Caki2 (cell line): ENCODE results near the gene LRFN2. TPM values are rescaled to one million over a fixed set of nuclear protein-coding genes. Genes with fewer than 3 reads are reported as not detected.

Experiments
- DNase-seq: peaks from one replicate; pipeline ENCODE4 v3.0.0-alpha.2; 2015; ENCODE audit warnings: low read depth
- in situ Hi-C: cut with HindIII; loops from 2 replicates; pipeline ENCODE4 v1.10.0; 2016; ENCODE audit warnings: low sequenced_read_pairs, low pct_unique_long_range_greater_than_20kb, mixed read lengths
- total RNA-seq: library from RNA; depleted of rRNA; stranded (reverse); fragments of >200 nt; shearing (Covaris generic); gene quantifications from 2 replicates; pipeline ENCODE4 v1.2.3, GENCODE V29; 2014; ENCODE audit warnings: low replicate concordance

Gene LRFN2
- total RNA-seq, 1 experiment from 2014 or later, result not detected

DNA sequence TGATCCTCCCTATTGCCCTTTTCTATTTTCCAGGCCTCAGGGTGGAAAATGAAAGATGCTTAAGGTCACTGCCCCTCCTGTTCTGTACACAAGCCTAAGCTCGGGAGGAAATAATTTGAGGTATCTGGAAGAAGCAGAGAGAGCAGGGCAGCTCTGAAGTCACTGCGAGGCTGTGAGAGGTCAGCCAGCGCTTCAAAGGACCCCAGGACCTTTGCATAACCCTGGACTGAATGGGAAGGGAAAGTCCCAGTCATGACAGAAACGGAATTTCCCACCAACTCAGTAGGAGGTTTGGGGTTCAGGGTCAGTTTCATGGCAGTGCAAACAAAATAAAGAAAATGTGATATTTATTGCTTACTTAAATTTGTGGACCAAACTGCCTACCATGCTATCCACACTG lies 58.1 kb downstream of the LRFN2 start:
- DNase-seq, result no peak

DNA sequence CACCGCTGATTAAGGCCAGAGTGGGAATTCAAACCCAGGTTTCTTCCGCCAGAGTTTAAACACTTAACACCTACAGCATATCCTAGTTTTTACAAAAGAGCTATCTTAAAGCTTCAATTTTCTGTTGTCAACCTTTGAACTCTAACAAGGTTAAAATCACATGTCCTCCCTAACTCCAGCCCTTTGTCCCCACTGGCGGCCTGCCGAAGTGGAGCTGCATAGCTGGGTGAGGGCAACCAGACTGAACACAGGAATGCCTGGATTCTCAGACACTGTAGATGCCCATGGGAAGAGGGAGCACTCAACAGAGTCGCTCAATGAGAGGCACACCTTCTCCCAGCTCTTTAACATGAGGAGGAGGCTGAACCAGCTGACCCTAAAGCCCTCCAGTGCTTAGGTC lies 59.1 kb downstream of the LRFN2 start:
- in situ Hi-C loops, result no loop called here
- DNase-seq, result no peak

More for the DNA sequence above, 58.1 kb downstream of the LRFN2 start:
- in situ Hi-C loops, result no loop called here

DNA sequence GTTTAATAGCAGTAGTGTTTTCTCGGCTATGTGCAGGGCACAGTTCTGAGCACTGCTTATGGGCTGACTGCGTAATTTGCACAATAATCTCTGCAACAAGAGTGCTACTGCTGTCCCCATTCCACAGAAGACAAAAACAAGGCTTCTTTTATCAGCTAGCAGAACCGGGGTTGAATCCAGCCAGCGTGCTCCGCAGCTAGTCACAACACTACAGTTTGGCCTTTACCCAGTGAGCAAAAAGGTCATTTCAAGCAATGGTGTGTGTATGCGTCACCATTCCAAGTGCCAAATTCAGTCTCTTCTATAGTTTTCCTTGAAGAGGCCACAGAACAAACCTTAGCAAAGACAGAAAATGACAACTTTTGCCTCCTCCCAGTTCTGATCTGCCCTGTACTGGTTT lies 61.1 kb downstream of the LRFN2 start:
- no peak for DNase-seq
- in situ Hi-C loops, result no loop called here

DNA sequence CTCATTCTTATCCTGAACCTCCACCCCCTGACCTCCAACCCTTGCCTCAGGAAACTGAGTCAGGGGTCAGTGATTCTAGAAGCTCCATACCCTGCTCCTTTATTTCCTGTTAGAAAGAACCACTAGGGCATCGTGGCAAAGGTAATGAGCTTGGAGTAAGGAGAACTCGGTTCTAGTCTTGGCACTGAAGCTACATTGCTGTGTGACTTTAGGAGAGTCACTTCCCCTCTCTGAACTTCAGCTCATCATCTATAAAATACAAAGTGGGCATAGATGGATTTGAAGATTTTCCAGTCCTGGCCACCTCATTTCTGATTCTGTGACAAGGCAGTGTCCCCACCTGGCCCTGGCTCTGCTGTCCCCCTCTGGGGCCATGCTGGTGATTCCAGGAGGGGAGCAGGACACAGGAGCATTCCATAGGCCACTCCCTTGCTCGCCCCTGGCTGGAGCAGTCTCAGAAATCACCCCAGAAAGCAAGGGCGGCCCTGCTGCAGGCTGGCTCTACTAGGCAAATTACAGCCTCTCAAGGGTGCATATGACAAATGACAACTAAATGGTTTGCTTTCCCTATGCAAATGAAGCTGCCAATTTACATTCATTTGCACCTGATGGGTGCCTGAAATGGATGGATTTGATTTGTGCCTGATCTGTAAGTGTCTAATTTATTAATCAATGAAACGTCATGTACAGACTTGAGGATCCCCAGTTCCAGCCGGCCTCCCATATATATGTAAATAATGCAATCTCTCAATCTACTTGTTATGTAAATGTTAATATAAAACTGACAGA lies 62.2 kb downstream of the LRFN2 start:
- DNase-seq, result no peak
- in situ Hi-C loops, result no loop called here

DNA sequence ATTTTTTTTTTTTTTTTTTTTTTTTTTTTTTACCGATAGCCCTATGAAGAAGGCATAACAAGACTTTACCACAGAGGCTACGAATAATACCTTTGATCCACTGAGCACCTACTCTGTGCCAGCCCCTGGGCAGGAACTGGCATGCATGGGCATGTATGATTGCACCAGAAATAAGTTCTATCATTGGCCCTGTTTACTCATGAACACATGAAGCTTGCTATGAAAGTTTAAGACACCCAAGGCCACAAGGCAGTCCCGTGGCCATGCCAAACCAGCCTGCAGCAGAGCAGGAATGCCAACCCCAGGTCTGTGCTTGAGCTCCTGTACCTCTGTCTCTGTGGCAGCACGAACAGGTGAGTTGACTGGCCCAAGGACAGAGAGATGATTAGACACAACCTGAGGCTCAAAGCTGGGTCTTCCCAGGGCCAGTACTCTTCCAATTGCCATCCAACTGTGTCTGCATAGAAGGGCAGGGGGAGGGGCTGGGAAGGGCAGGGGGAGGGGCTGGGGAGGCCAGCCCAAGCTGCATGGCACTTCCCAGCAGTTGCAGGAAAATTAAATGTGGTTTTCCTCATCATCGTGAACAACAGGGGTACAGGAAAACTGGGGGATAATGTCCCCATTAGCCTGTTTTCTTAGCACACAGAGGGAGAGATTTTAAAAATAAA lies 63.5 kb downstream of the LRFN2 start:
- in situ Hi-C loops, result no loop called here

DNA sequence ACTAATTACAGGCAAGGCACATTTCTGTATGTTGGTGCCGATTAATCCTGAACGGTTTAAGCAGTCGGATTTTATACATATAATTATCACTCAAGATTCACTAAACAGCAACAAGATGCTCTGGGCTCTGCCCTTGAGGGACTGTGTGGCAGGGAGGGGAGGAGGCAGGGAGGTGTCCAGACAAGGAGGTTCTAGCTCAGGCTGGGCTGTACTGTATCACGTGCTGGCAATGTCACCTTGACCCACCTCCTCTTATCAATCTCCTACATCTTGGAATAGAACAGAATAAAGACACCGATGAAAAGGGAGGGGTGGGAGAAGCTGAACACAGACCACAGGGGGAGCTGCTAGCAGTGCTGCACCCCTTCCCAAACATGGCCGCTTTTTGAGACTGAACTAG lies 65.7 kb downstream of the LRFN2 start:
- no peak for DNase-seq
- in situ Hi-C loops, result no loop called here

More for the DNA sequence above, 63.5 kb downstream of the LRFN2 start:
- no peak for DNase-seq

DNA sequence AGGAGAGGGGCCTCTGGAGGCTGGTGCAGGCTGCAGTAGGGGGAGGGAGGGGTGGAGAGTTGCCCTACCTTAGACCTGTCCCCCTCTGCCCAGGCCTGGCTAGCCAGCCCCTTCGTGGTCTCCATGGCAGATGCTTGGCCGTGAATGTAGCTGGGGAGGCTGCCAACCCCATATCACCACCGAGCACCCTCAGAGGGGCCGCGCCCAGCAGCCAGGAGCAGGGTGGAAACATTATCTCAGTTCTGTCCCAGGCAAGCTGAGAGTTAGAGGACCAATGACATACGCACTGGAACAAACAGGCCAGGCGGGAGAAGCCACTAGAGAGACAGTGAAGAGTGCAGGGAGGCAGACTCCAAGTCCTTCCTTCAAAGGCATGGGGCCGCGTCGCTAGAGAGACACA lies 66.5 kb downstream of the LRFN2 start:
- no peak for DNase-seq
- in situ Hi-C loops, result no loop called here

DNA sequence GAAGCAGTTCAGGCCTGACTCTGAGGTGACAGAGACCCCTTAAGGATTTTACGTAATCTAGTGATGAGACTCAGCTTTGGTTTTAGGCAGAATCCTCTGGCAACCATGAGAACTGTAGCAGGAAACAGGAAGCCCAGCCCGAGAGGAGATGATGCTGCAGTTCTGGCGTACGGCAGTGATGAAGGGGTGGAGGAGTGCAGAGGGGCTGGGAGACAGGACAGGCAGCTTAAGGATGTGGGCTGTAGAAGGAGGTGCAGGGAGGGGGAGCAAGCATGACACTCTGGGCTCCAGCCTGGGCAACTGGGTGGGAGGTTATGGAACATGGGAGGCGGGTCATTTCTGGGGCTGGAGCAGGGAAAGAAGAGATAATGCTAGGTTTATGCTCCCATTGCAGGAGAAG lies 67.1 kb downstream of the LRFN2 start:
- DNase-seq, result no peak
- in situ Hi-C loops, result no loop called here

DNA sequence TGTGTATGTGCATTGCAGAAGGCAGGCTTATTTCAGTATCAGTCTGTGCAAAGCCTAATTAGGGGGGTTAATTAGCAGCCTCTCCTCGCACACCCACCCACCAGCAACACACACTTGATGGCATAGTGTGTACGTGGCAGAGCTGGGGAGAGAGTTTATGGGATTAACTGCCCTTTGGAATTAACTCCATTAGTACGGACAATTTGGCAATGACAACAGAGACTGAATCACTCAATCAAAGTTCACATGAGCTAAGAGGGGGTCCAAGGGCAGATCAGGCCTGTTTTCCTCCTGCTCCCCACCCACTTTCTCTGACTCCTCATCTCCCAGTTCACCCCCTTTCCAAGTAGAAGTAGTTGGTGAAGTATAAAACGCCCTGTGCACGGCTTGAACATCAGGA lies 69.5 kb downstream of the LRFN2 start:
- no peak for DNase-seq
- in situ Hi-C loops, result no loop called here

DNA sequence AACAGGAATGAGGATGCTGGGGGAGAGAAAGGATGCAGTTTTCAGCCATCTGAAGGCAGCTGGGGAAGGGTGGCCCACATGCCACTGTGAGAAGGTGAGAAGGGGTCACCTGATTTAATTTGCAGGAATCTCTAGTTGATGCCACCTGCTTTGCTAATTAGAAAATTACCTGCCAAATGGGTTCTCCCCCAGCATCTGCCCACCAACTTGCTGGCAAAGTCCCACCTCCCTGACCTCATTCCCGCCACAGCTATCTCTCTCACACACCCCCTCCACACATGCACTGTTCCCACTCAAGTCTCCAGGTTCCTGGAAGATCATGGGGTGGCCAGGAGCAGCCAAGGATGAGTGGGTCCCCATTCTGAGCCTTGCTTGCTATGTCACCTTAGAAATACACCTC lies 70.7 kb downstream of the LRFN2 start:
- no peak for DNase-seq
- in situ Hi-C loops, result no loop called here

DNA sequence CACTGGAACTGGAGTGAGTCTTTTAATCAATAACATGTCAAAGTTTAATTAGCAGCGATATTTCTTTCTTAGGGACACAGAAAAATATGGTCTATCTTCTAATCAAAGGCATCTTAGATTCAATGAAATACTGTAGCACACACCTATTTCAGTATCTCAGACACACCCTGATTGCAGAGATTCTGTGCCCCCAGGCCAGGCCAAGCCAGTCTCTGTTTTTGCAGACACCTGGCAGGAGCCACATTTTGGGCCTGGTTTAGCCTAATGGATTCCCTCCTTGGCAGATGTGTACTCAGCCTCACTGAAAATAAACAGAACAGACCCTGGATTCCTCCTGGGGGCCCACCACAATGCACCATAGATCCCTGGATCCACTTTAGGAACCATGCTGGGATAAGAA lies 74.8 kb downstream of the LRFN2 start:
- in situ Hi-C loops, result no loop called here
- DNase-seq, result no peak

DNA sequence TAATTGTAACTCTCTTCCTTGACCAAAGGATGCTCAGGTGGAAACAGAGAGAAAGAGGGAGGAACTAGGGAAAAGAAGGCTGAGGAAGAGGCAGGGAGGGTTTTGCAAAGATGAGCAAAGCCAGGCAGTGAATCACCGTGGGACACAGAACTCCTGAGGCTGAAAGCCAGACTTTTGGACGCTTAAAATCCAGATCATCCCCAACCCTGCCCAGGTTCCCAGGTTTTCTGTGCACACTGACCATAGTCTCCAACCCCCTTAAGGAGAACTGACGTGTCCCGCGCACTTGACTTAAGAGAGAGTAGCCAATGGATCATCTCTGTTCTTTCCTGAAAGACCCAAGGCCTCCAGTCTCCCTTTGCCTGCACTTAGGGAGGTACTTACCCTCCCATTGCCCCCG lies 75.3 kb downstream of the LRFN2 start:
- DNase-seq, result no peak
- in situ Hi-C loops, result no loop called here

DNA sequence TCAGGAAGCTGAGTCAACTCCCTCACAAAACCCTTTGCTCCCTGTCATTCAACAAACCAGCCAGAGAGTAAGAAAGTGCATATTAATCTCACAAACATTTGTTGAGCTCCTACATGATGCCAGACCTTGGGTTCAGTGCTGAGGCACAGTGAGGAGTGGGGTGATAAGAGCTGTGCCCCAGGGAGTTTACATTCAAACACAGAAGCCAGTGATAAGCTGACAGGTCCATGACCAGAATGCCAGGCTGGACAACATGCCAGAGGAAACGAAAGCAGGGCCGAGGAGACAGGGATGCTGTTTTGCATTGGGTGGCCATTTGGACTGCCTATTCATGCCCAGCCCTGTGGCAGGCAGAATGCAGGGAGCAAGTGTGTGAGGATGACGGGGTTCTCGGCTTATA lies 76.7 kb downstream of the LRFN2 start:
- in situ Hi-C loops, result no loop called here
- DNase-seq, result no peak

DNA sequence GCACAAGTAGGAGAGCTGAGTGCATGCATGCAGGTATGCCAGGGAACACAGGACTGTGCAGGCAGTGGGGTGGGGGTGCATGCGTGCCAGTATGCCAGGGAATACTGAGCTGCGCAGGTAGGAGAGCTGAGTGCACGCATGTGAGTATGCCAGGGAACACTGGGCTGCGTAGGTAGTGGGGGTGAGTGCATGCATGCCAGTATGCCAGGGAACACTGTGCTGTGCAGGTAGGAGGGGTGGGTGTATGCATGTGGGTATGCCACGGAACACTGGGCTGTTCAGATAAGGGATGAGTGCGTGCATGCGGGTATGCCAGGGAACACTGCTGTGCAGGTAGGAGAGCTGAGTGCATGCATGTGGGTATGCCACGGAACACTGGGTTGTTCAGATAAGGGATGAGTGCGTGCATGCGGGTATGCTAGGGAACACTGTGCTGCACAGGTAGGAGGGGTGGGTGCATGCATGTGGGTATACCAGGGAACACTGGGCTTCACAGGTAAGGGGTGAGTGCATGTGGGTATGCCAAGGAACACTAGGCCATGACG lies 77.4 kb downstream of the LRFN2 start:
- in situ Hi-C loops, result no loop called here
- DNase-seq, result no peak

DNA sequence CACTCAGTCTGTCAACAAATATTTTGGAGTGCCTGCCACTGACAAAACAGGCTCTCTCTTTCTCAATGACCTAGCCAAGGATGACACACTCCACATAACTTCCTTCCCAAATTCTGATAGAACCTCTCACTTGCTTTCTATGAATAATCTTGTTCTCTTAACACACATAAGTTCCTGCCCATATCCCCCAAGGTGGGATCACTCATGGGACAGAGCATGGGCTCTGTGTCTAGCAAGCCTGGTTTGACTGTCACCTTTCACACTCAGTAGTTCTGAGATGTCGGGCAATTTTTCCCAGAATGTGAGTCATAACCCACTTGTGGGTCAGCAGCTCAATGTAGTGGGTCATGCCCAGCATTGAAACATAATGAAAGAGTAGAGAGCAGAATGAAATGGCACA lies 78.1 kb downstream of the LRFN2 start:
- DNase-seq, result no peak
- in situ Hi-C loops, result no loop called here

DNA sequence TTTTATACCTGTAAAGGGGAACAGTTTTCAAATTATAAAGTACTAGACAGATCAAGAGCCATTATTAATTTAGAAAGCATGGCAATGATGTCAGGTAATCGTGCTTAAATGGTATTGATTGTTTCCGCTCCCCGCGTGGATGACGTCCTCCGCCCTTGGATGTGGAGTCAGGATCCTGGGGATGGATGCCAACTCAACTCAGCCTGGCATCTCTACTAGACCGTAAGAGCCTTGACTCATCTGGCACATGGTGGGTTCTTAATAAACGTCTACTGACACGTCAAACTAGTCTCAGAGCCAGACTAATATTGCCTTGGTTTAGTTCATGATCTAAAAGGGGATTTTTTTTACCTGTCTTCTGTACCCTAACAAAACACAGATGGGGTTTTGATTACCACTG lies 80.2 kb downstream of the LRFN2 start:
- no peak for DNase-seq
- in situ Hi-C loops, result no loop called here

DNA sequence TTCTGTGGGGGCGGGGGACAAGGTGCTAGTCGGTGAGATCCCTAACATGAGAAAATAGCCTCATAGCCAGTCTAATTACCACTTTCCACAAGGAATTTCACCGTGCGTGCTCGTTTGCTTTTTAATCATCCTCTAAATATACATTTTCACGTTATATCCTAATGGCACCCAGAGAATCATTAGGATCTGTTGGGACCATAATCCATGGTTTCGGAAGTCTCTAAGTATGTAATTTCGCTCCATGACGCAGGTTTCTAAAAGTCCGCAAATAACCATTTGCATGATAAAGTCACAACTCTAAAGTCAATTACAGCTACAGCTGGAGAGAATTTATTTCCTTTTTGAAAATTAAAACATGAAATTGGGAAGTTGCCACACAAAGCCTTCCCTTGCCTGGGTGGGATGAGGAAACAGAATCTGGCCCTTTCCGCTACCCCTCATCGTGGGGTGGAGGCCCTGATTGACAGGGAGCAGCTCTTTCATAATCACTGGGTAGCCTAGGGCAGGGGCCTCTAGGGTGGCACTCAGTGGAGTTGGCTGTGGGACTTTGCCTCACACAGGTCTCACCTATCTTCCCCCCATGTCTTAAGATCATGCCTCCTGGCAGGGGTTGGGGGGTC lies 81.9 kb downstream of the LRFN2 start:
- in situ Hi-C loops, result no loop called here
- no peak for DNase-seq

DNA sequence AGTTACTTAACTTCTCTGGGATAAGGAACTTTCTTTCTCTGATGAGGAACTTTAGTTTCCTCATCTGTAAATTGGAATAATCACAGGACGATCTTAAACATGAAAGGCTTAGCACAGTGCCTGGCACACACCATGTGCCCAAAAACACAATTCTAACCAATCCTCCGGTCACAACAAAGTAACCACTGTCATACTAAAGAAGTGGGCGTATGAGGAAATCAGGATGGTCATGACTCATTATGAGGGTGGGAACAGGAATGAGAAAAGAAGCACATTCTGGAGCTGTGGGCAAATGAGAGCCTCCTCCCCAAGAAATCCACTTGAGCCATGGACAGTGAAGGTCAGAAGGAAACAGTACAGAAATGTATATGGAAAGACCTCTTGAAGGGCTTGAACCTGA lies 82.9 kb downstream of the LRFN2 start:
- in situ Hi-C loops, result no loop called here
- no peak for DNase-seq

DNA sequence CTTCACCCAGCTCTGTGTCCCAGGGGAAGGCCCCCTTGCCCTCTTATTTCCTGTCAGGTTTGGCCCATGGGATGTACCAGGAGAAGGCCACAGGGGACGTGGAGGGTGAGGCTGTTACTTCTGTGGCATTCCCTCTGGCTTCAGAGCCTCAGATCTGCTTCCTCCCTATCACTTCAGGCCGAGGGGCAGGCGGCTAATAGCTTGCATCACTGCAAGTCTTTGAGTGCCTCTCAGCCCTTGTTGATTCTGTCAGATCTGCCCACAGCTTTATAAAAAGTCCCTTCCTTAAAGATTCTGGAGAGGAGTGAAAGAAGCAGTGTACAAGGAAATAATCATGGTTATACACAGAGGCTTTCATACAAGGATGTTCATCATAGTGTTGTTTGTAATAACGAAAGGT lies 86.9 kb downstream of the LRFN2 start:
- no peak for DNase-seq

More for the DNA sequence above, 86.9 kb downstream of the LRFN2 start:
- in situ Hi-C loops, result no loop called here
